Heart left ventricle (tissue), 13 donors: Measurements from ENCODE around the gene UBQLN1.

Source experiments
- CTCF ChIP-seq, 12 donors: fragments of 200-600 bp; sonication (generic) in 4 of 12; IDR thresholded peaks; one replicate each; pipeline versions ENCODE4 v1.5.0 to v1.8.0; 2018 to 2022; ENCODE audit warnings: antibody characterized with exemption in 12 of 12, mild to moderate bottlenecking in 5 of 12
- POLR2A ChIP-seq, 2 donors: fragments of 450-650 bp; IDR thresholded peaks; one replicate each; pipeline ENCODE4 v1.6.1; 2017; ENCODE audit warnings: antibody characterized with exemption in 2 of 2, mild to moderate bottlenecking in 2 of 2, moderate library complexity in 2 of 2
- donor health status: ischemic (EF 13 %, LVEDD 7.1; RV severe dilation, severe dysfunction).
- donor health status: DM: no; HTN: yes; CAD: no.
- donor health status: DM: no; HTN: no; CAD: no.
- donor health status: ischemic (EF 25% LVEDD 6.9; RV normal size, moderate dysfunction).
- donor health status: ischemic (EF 25% LVEDD 5.7; RV mildly dilated, moderate dysfunction).
- donor health status: ischemic (EF 35%, LVEDD 5.7; RV mildly dilated, moderate dysfunction).
- donor health status: nonischemic (EF 11% LVEDD 7.7; RV severe dilation, severe dysfunction).
- donor health status: DM: yes; HTN: yes; CAD: no.
- donor health status: PGD.
- donor health status: ischemic (EF 29% LVEDD 5.4; RV normal size, mild dysfunction).
- donor health status: nonischemic (EF 23%, LVEDD 6.1; RV moderate dilation, normal function).

- TF ChIP-seq CTCF (IDR thresholded peaks at IDR 0.05) (no peak), POLR2A (IDR thresholded peaks at IDR 0.05) (no peak)
These were observed 70.9 kb downstream of the UBQLN1 start for GRCh38 chr9:83636813-83637212.
